Measurements from ENCODE around the gene OAF.

Gene OAF

GRCh38 chr11:120184371-120184945 is 26.4 kb upstream of the OAF start:
- DNase-seq: no peak

- no peak for DNase-seq
These were observed 25.7 kb upstream of the OAF start for GRCh38 chr11:120184946-120185705.

- DNase-seq: no peak
These were observed 25.0 kb upstream of the OAF start for GRCh38 chr11:120185706-120186455.

GRCh38 chr11:120186456-120186773 is 24.4 kb upstream of the OAF start:
- no peak for DNase-seq

- DNase-seq: no peak
These were observed 23.8 kb upstream of the OAF start for GRCh38 chr11:120186774-120187591.

GRCh38 chr11:120188371-120188770 is 22.5 kb upstream of the OAF start:
- DNase-seq: no peak

GRCh38 chr11:120188811-120189455 is 21.9 kb upstream of the OAF start:
- DNase-seq: no peak

- no peak for DNase-seq
These were observed 19.8 kb upstream of the OAF start for GRCh38 chr11:120191058-120191457.

- no peak for DNase-seq
These were observed 17.8 kb upstream of the OAF start for GRCh38 chr11:120192831-120193625.

GRCh38 chr11:120194166-120194565 is 16.7 kb upstream of the OAF start:
- DNase-seq: no peak

GRCh38 chr11:120195601-120196320 is 15.1 kb upstream of the OAF start:
- no peak for DNase-seq

- DNase-seq: no peak
These were observed 14.0 kb upstream of the OAF start for GRCh38 chr11:120196826-120197225.

- DNase-seq: no peak
These were observed 13.5 kb upstream of the OAF start for GRCh38 chr11:120197251-120197891.

- no peak for DNase-seq
These were observed 12.9 kb upstream of the OAF start for GRCh38 chr11:120197977-120198376.

GRCh38 chr11:120198403-120198786 is 12.4 kb upstream of the OAF start:
- DNase-seq: no peak

- no peak for DNase-seq
These were observed 11.9 kb upstream of the OAF start for GRCh38 chr11:120198787-120199469.

GRCh38 chr11:120199613-120200012 is 11.2 kb upstream of the OAF start:
- no peak for DNase-seq

- no peak for DNase-seq
These were observed 10.2 kb upstream of the OAF start for GRCh38 chr11:120200677-120201076.

- no peak for DNase-seq
These were observed 9.2 kb upstream of the OAF start for GRCh38 chr11:120201653-120202052.

GRCh38 chr11:120203626-120204025 is 7.2 kb upstream of the OAF start:
- DNase-seq: no peak

Measured in CD4-positive, alpha-beta T cell treated with Interleukin-1 beta for 1 hour (primary cell).